Neural cell (in vitro differentiated cells): ENCODE measurements around the gene FGA. TPM values are rescaled to one million over a fixed set of nuclear protein-coding genes. Genes with fewer than 3 reads are reported as not detected.
A peak's percentile ranks its signal among the peaks of the same experiment; 100 is the strongest.

Experiments used
- H2AFZ ChIP-seq: fragments of 200-600, 300-800 bp; sonication (generic), shearing (Covaris generic); 2 replicates; pipeline ENCODE4 v1.6.0; 2014; ENCODE audit warnings: low read depth, mild to moderate bottlenecking, antibody characterized with exemption, low read length, moderate library complexity
- H3F3A ChIP-seq: fragments of 200-600 bp; shearing (Covaris generic); 2 replicates; pipeline ENCODE4 v1.6.1; 2016; ENCODE audit warnings: mild to moderate bottlenecking, moderate library complexity, mixed read lengths, antibody characterized with exemption, low read length; ENCODE audit not compliant: insufficient read depth, poor library complexity, severe bottlenecking
- H3K27ac ChIP-seq: fragments of 200-600, 300-800 bp; sonication (generic), shearing (Covaris generic); 2 replicates; pipeline ENCODE4 v1.5.1; 2014; ENCODE audit warnings: mild to moderate bottlenecking, low read length, moderate library complexity
- H3K27me3 ChIP-seq: fragments of 300-800, 200-600 bp; sonication (generic), shearing (Covaris generic); 2 replicates; pipeline ENCODE4 v1.6.0; 2014; ENCODE audit warnings: mild to moderate bottlenecking, low read depth, low read length, moderate library complexity; ENCODE audit not compliant: insufficient read depth
- H3K36me3 ChIP-seq: fragments of 300-800, 200-600 bp; sonication (generic), shearing (Covaris generic); 2 replicates; pipeline ENCODE4 v1.5.1; 2014; ENCODE audit warnings: mild to moderate bottlenecking, antibody characterized with exemption, low read length, moderate library complexity; ENCODE audit not compliant: insufficient read depth
- H3K4me2 ChIP-seq: fragments of 300-800, 200-600 bp; sonication (generic), shearing (Covaris generic); 2 replicates; pipeline ENCODE4 v1.6.0; 2014; ENCODE audit warnings: mild to moderate bottlenecking, low read length
- H3K4me3 ChIP-seq: fragments of 300-800, 200-600 bp; sonication (generic), shearing (Covaris generic); 2 replicates; pipeline ENCODE4 v1.5.1; 2014; ENCODE audit warnings: mild to moderate bottlenecking, low read length, moderate library complexity
- H3K79me2 ChIP-seq: fragments of 200-600 bp; shearing (Covaris generic); replicated peaks from 2 replicates; pipeline ENCODE4 v1.6.0; 2014; ENCODE audit warnings: mild to moderate bottlenecking, low read length, moderate library complexity; ENCODE audit not compliant: insufficient read depth
- H3K9ac ChIP-seq: fragments of 300-800, 200-600 bp; sonication (generic), shearing (Covaris generic); 2 replicates; pipeline ENCODE4 v1.6.1; 2016; ENCODE audit warnings: mild to moderate bottlenecking, low read length, mixed read lengths
- H3K9me2 ChIP-seq: fragments of 200-600 bp; shearing (Covaris generic); 2 replicates; pipeline ENCODE4 v1.6.1; 2016; ENCODE audit warnings: mild to moderate bottlenecking, low read length, mixed read lengths; ENCODE audit not compliant: insufficient read depth
- H3K9me3 ChIP-seq: fragments of 200-600, 300-800 bp; sonication (generic), shearing (Covaris generic); 2 replicates; pipeline ENCODE4 v1.6.1; 2016; ENCODE audit warnings: mild to moderate bottlenecking, mixed run types, low read length, moderate library complexity, mixed read lengths
- H4K20me1 ChIP-seq: fragments of 200-600 bp; shearing (Covaris generic); 2 replicates; pipeline ENCODE4 v1.6.1; 2016; ENCODE audit warnings: mild to moderate bottlenecking, mixed run types; ENCODE audit not compliant: insufficient read depth
- EP300 ChIP-seq: fragments of 450-650 bp; conservative IDR thresholded peaks from 2 replicates; pipeline ENCODE4 v1.6.1; 2014; ENCODE audit warnings: antibody characterized with exemption, mild to moderate bottlenecking, moderate library complexity; ENCODE audit not compliant: poor library complexity, severe bottlenecking
- EZH2 ChIP-seq: fragments of 200-600, 300-800 bp; shearing (Covaris generic), sonication (generic); IDR thresholded peaks from 2 replicates; pipeline ENCODE4 v1.6.1; 2014; ENCODE audit warnings: antibody characterized with exemption, low read length, borderline replicate concordance, mild to moderate bottlenecking; ENCODE audit not compliant: insufficient read depth, poor library complexity, severe bottlenecking
- MXI1 ChIP-seq: fragments of 450-650 bp; conservative IDR thresholded peaks from 2 replicates; pipeline ENCODE4 v1.6.1; 2014; ENCODE audit warnings: antibody characterized with exemption, mild to moderate bottlenecking; ENCODE audit not compliant: poor library complexity, severe bottlenecking
- POLR2AphosphoS5 ChIP-seq: IDR thresholded peaks from 2 replicates; pipeline ENCODE4 v1.6.1; 2012
- RAD21 ChIP-seq: fragments of 450-650 bp; conservative IDR thresholded peaks from 2 replicates; pipeline ENCODE4 v1.6.1; 2014; ENCODE audit warnings: antibody characterized with exemption, mild to moderate bottlenecking, moderate library complexity
- SMC3 ChIP-seq: fragments of 450-650 bp; conservative IDR thresholded peaks from 2 replicates; pipeline ENCODE4 v1.6.1; 2014; ENCODE audit warnings: antibody characterized with exemption, mild to moderate bottlenecking, moderate library complexity; ENCODE audit not compliant: poor library complexity
- TAF1 ChIP-seq: IDR thresholded peaks from 2 replicates; pipeline ENCODE4 v1.6.1; 2012; ENCODE audit warnings: low read depth
- polyA plus RNA-seq: library from polyadenylated mRNA; depleted of rRNA; stranded (reverse); fragments of >200 nt; gene quantifications from 2 replicates; pipeline ENCODE4 v1.2.3, GENCODE V29; 2014
- TF ChIP-seq, protein P1 (sequence below): IDR thresholded peaks from 2 replicates; pipeline ENCODE4 v1.6.1; 2012; ENCODE audit warnings: borderline replicate concordance
- TF ChIP-seq, protein P2 (sequence below): fragments of 450-650 bp; IDR thresholded peaks from 2 replicates; pipeline ENCODE4 v1.5.1; 2014; ENCODE audit warnings: antibody characterized with exemption, mild to moderate bottlenecking, moderate library complexity; ENCODE audit not compliant: poor library complexity, severe bottlenecking

FGA gene
- polyA plus RNA-seq, 1 donor from 2014 or later, result not detected

- Histone ChIP-seq H3K4me3 (no peak overlapping the region), H3K9ac (no peak overlapping the region), H3K9me3 (no peaks in the 10 kb centered on the region), H3K27ac (no peak overlapping the region), H3F3A (no peaks in the 10 kb centered on the region), H3K36me3 (no peaks in the 10 kb centered on the region), H3K9me2 (no peaks in the 10 kb centered on the region), H3K27me3 (peaks cover 26% of the 10 kb centered on the region), H3K4me2 (no peak overlapping the region), H3K79me2 (no peaks in the 10 kb centered on the region), H4K20me1 (no peaks in the 10 kb centered on the region), H2AFZ (no peak overlapping the region)
- TF ChIP-seq SMC3 (no peak), EZH2 (no peak), TAF1 (no peak), RAD21 (no peak), POLR2AphosphoS5 (no peak), MXI1 (no peak), EP300 (no peak)
- TF ChIP-seq, protein P1, sequence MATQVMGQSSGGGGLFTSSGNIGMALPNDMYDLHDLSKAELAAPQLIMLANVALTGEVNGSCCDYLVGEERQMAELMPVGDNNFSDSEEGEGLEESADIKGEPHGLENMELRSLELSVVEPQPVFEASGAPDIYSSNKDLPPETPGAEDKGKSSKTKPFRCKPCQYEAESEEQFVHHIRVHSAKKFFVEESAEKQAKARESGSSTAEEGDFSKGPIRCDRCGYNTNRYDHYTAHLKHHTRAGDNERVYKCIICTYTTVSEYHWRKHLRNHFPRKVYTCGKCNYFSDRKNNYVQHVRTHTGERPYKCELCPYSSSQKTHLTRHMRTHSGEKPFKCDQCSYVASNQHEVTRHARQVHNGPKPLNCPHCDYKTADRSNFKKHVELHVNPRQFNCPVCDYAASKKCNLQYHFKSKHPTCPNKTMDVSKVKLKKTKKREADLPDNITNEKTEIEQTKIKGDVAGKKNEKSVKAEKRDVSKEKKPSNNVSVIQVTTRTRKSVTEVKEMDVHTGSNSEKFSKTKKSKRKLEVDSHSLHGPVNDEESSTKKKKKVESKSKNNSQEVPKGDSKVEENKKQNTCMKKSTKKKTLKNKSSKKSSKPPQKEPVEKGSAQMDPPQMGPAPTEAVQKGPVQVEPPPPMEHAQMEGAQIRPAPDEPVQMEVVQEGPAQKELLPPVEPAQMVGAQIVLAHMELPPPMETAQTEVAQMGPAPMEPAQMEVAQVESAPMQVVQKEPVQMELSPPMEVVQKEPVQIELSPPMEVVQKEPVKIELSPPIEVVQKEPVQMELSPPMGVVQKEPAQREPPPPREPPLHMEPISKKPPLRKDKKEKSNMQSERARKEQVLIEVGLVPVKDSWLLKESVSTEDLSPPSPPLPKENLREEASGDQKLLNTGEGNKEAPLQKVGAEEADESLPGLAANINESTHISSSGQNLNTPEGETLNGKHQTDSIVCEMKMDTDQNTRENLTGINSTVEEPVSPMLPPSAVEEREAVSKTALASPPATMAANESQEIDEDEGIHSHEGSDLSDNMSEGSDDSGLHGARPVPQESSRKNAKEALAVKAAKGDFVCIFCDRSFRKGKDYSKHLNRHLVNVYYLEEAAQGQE, result no peak
- TF ChIP-seq, protein P2, sequence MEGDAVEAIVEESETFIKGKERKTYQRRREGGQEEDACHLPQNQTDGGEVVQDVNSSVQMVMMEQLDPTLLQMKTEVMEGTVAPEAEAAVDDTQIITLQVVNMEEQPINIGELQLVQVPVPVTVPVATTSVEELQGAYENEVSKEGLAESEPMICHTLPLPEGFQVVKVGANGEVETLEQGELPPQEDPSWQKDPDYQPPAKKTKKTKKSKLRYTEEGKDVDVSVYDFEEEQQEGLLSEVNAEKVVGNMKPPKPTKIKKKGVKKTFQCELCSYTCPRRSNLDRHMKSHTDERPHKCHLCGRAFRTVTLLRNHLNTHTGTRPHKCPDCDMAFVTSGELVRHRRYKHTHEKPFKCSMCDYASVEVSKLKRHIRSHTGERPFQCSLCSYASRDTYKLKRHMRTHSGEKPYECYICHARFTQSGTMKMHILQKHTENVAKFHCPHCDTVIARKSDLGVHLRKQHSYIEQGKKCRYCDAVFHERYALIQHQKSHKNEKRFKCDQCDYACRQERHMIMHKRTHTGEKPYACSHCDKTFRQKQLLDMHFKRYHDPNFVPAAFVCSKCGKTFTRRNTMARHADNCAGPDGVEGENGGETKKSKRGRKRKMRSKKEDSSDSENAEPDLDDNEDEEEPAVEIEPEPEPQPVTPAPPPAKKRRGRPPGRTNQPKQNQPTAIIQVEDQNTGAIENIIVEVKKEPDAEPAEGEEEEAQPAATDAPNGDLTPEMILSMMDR, result no peak
Measured at GRCh38 chr4:154623436-154623835, 32.9 kb upstream of the FGA start.

GRCh38 chr4:154622598-154622997 lies 32.1 kb upstream of the FGA start:
- no peaks in the 10 kb centered on the region for H3F3A ChIP-seq
- H3K4me2 ChIP-seq, result no peak overlapping the region
- H3K9me2 ChIP-seq, result no peaks in the 10 kb centered on the region
- H3K36me3 ChIP-seq, result no peaks in the 10 kb centered on the region
- H3K27me3 ChIP-seq, result peaks cover 18% of the 10 kb centered on the region
- H3K9me3 ChIP-seq, result no peaks in the 10 kb centered on the region
- no peak overlapping the region for H2AFZ ChIP-seq
- no peak overlapping the region for H3K27ac ChIP-seq
- no peaks in the 10 kb centered on the region for H4K20me1 ChIP-seq
- no peak overlapping the region for H3K4me3 ChIP-seq
- H3K9ac ChIP-seq, result no peak overlapping the region
- H3K79me2 ChIP-seq, result no peaks in the 10 kb centered on the region
- TF ChIP-seq RAD21 (peak; percentile 78), EZH2 (no peak), EP300 (no peak), SMC3 (peak; percentile 83), POLR2AphosphoS5 (no peak), MXI1 (no peak), TAF1 (no peak)
- TF ChIP-seq, protein P2, result peak; percentile 79
- TF ChIP-seq, protein P1, result no peak
